Kidney glomerular epithelial cell (primary cell): ENCODE results near the gene MAP2K2.

Source experiments
- DNase-seq: peaks from one replicate; lab custom pipeline; 2025; lab: John Stamatoyannopoulos, UW

MAP2K2 gene

GRCh38 chr19:4077800-4078684 is 45.9 kb downstream of the MAP2K2 start:
- DNase-seq = no peak

GRCh38 chr19:4077007-4077374 is 46.9 kb downstream of the MAP2K2 start:
- DNase-seq = no peak

GRCh38 chr19:4075373-4075772 is 48.5 kb downstream of the MAP2K2 start:
- DNase-seq = no peak

- DNase-seq = no peak
These were observed 52.3 kb downstream of the MAP2K2 start for GRCh38 chr19:4071610-4072009.

- DNase-seq = no peak
These were observed 54.5 kb downstream of the MAP2K2 start for GRCh38 chr19:4069331-4069959.

- no peak for DNase-seq
These were observed 55.6 kb downstream of the MAP2K2 start for GRCh38 chr19:4068047-4068966.

- no peak for DNase-seq
These were observed 56.4 kb downstream of the MAP2K2 start for GRCh38 chr19:4067396-4068046.

- DNase-seq = peak; percentile 31
These were observed 57.1 kb downstream of the MAP2K2 start, which contains the start of gene ZBTB7A for GRCh38 chr19:4066682-4067395. ZBTB7A (minus strand) TSS chr19:4066899; CDS start chr19:4055232, 11,667 bp downstream.

- DNase-seq = no peak
These were observed 57.7 kb downstream of the MAP2K2 start for GRCh38 chr19:4066176-4066606.

- DNase-seq = peak; percentile 86
These were observed 58.3 kb downstream of the MAP2K2 start for GRCh38 chr19:4065430-4066175.

GRCh38 chr19:4064496-4065260 is 59.2 kb downstream of the MAP2K2 start:
- no peak for DNase-seq

- peak; percentile 21 for DNase-seq
These were observed 59.8 kb downstream of the MAP2K2 start for GRCh38 chr19:4064149-4064495.

GRCh38 chr19:4063369-4064148 is 60.4 kb downstream of the MAP2K2 start:
- DNase-seq = no peak

- no peak for DNase-seq
These were observed 61.2 kb downstream of the MAP2K2 start for GRCh38 chr19:4062419-4063368.

- no peak for DNase-seq
These were observed 62.1 kb downstream of the MAP2K2 start for GRCh38 chr19:4061683-4062418.

- no peak for DNase-seq
These were observed 62.7 kb downstream of the MAP2K2 start for GRCh38 chr19:4061178-4061682.
